Adipocyte (in vitro differentiated cells): ENCODE measurements around the gene ATR.

Experiments
- DNase-seq: peaks from one replicate; pipeline ENCODE4 v3.0.0-alpha.2; 2015; ENCODE audit warnings: low read depth
- H3K27me3 ChIP-seq: replicated peaks from 2 replicates; pipeline ENCODE4 v1.7.0; 2013; ENCODE audit warnings: mild to moderate bottlenecking, low read length, moderate library complexity; ENCODE audit not compliant: control insufficient read depth, insufficient read depth
- H3K36me3 ChIP-seq: 2 replicates; pipeline ENCODE4 v1.7.0; 2013; ENCODE audit warnings: low read length, mild to moderate bottlenecking, moderate library complexity; ENCODE audit not compliant: control insufficient read depth, insufficient read depth, severe bottlenecking
- H3K4me1 ChIP-seq: 2 replicates; pipeline ENCODE4 v1.7.0; 2013; ENCODE audit warnings: mild to moderate bottlenecking, low read length, moderate library complexity; ENCODE audit not compliant: control insufficient read depth, insufficient read depth
- H3K4me3 ChIP-seq: 2 replicates; pipeline ENCODE4 v1.7.0; 2013; ENCODE audit warnings: mild to moderate bottlenecking, low read length, moderate library complexity
- H3K9ac ChIP-seq: 2 replicates; pipeline ENCODE4 v1.7.0; 2013; ENCODE audit warnings: mild to moderate bottlenecking, low read length, moderate library complexity
- H3K9me3 ChIP-seq: 2 replicates; pipeline ENCODE4 v1.7.0; 2013; ENCODE audit warnings: mild to moderate bottlenecking, low read length, moderate library complexity; ENCODE audit not compliant: control insufficient read depth

ATR gene

DNA sequence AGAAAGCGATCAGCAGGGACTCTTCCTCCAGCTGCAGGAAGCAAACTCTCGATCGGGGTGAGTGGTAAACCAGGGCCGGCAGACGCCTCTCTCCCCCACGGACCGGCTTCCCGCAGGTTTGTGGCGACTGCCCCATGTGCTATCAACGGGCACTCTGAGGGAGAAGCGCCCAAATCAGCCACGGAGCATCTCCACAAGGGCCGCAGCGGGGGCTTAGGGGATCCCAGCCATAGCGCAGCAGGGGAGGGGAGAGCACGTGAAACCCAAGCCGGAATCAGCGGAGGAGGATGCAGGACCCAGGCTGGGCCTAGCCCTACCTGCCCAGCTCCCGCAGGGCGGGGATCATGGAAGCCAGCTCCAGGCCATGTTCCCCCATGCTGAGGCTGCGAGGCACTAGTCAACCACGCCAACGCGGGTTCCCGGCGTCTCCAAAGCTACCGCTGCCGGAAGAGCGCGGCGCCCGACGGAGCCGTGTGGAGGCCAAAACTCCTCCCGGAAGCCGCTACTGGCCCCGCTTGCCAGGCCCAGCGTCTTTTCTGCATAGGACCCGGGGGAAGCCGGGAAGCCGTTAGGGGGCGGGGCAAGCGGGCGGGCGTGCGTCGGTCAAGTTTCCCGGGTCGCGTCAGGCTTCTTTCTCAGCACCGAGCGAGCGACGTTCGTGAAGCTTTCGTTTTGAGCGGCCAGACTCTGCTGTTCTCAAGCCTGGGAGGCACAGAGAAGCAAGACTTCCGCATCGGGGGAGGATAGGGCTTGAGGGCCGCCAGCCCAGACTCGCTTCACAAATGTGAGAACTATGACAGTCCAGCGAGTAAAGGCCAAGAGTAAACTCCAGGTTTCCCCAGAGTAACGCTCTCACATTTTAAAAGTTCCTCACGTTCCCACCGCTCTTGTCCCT lies at the start of gene ATR:
ATR (minus strand) TSS at position 405 of the 895 bp plus-strand sequence; CDS start at position 376, 29 bp downstream.
- Histone ChIP-seq H3K36me3 (no peaks in the 10 kb centered on the region), H3K9ac (peak within 1 kb of the TSS; percentile 94), H3K9me3 (no peaks in the 10 kb centered on the region), H3K4me3 (peak within 1 kb of the TSS; percentile 97), H3K4me1 (peaks cover 30% of the 10 kb centered on the region), H3K27me3 (no peaks in the 10 kb centered on the region)
- DNase-seq = peak; percentile 99

DNA sequence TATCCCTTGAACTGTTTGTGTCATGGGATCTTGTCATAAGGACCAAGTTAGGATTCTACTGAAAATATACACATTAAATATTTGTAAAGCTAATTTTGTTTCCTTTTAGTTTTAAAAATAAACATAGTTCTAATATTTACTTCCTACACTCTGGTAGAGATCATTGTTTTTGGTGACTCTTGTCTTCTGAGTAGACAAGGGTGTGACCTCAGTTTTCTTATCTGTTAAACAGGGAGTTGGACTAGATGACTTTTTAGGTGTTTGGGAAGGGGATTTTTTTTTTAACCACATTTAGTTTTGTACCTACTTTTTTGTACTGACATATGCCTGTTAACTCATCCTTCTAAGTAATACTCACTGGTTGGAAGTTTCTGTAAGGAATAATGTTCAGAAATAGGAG lies 48.4 kb upstream of the ATR start:
- no peaks in the 10 kb centered on the region for H3K36me3 ChIP-seq
- no peak overlapping the region for H3K4me3 ChIP-seq
- no peaks in the 10 kb centered on the region for H3K27me3 ChIP-seq
- no peaks in the 10 kb centered on the region for H3K9me3 ChIP-seq
- no peak overlapping the region for H3K9ac ChIP-seq
- peaks cover 4% of the 10 kb centered on the region for H3K4me1 ChIP-seq
- no peak for DNase-seq

DNA sequence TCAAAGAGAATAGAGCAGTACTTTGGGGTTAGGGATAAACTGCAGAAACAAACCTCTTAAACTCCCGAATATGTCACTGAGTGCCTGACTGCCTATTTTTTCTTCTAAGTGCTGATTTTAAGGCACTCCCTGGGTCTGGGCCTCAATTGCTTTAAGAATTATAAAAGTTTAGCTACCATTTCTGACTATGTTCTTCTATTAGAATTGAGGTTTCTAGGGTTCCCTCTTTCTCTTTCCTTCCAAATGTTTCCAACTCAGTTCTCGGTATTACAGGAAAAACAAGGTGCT lies 46.6 kb upstream of the ATR start:
- Histone ChIP-seq H3K9ac (no peak overlapping the region), H3K9me3 (no peaks in the 10 kb centered on the region), H3K4me1 (peaks cover 4% of the 10 kb centered on the region), H3K27me3 (no peaks in the 10 kb centered on the region), H3K4me3 (no peak overlapping the region), H3K36me3 (no peaks in the 10 kb centered on the region)
- DNase-seq = no peak

DNA sequence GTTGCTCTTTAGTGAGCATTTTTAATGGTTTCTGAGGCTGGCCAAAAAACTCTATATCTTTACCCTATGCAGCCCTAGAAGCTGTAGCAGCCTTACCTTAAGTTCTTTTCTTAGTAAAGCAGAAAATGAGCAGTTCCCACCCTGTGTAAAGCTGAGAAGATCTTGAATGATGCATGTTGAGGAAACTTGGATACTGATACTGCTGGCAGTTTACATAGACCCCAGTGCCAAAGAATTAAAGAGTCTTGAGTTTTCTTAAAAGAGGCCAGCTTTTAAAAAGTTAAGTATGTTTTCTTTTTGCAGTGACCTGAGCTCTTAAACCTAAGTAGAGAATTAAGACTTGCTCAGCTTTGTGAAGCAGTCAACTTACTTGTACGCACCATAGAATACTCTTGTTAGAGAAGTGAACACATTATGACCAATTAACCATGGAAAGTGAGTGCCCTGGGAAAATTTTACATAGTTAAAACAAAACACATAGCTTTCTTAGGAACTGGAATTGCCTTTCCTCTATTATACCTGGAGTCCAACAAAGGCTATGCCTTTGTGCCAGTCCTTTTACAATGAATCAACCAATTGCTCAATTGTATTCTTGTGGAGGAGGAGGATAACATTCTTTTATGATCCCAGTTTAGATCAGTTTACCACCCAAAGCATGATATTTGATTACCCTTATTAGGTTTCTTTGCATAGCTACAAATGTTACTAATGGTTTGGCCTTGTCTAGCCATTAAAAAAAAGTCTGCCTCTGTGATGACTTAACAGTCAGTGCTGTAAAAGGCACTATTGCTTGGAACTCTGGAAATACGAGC lies 46.0 kb upstream of the ATR start:
- Histone ChIP-seq H3K27me3 (no peaks in the 10 kb centered on the region), H3K9ac (no peak overlapping the region), H3K4me1 (peaks cover under 1% of the 10 kb centered on the region), H3K4me3 (no peak overlapping the region), H3K9me3 (no peaks in the 10 kb centered on the region), H3K36me3 (no peaks in the 10 kb centered on the region)
- peak; percentile 20 for DNase-seq

DNA sequence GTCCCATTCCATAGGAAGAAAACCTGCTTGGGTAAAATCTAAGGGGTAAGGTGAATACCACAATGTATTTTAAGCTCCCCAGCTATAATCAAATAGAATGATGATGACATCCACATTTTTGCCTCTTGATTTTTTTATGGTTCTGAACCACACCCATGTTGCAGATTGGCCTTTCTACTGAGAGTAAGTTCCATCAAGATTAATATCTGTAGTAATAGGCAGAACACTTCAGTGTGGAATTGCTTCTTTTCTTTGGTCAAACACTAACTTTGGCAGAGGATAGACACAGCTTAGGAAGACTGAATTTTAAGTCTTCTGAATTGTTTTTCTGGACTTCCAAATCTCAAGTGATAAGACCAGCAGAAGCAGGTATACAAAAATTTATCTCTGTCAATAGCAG lies 44.7 kb upstream of the ATR start:
- DNase-seq = no peak
- Histone ChIP-seq H3K4me1 (no peaks in the 10 kb centered on the region), H3K9ac (no peak overlapping the region), H3K27me3 (no peaks in the 10 kb centered on the region), H3K4me3 (no peak overlapping the region), H3K9me3 (no peaks in the 10 kb centered on the region), H3K36me3 (no peaks in the 10 kb centered on the region)

DNA sequence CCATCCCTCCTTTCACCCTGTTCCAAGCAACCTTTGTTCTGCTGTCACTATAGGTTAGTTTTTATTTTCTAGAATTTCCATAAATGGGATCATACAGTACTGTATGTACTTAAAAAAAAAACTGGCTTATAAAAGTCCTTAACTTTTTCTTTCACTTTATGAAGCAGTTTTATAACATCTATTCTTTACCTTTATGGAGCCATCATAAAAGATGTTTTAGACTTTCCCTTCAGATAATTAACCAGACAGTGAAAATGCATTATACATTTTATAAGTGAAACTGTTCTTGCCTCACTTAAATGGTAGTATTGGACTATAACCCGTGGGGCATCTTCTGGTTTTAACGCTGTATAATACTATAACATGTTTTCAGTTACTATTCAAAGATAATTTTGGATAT lies 43.9 kb upstream of the ATR start:
- Histone ChIP-seq H3K9me3 (no peaks in the 10 kb centered on the region), H3K9ac (no peak overlapping the region), H3K4me1 (no peaks in the 10 kb centered on the region), H3K27me3 (no peaks in the 10 kb centered on the region), H3K36me3 (no peaks in the 10 kb centered on the region), H3K4me3 (no peak overlapping the region)
- no peak for DNase-seq

DNA sequence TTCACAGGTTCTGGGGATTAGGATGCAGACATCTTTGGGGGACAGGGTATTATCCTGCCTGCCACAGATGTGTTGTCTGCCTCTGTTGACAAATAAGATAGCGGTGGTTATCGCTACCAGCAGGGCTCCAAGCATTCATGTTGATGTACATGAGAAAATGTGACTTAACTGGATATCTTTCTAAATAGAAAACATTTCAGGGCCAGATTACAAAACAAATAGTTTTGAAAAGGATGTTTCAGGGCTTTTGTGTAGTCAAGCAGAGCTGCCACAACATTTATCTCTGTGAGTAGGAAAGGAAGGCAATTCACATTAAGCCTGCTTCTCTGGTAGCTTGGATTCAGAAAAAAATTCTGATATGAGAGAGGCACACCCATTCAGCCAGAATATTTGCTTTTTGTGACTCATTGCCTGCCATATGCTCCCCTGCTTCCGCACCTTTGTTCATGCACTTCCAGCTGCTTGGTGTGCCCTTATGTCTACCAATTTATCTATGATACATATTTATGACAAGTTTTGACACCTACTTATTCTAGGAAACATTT lies 40.5 kb upstream of the ATR start:
- H3K4me1 ChIP-seq = no peaks in the 10 kb centered on the region
- H3K9ac ChIP-seq = no peak overlapping the region
- no peaks in the 10 kb centered on the region for H3K9me3 ChIP-seq
- H3K4me3 ChIP-seq = no peak overlapping the region
- DNase-seq = peak; percentile 19
- no peaks in the 10 kb centered on the region for H3K36me3 ChIP-seq
- H3K27me3 ChIP-seq = no peaks in the 10 kb centered on the region

DNA sequence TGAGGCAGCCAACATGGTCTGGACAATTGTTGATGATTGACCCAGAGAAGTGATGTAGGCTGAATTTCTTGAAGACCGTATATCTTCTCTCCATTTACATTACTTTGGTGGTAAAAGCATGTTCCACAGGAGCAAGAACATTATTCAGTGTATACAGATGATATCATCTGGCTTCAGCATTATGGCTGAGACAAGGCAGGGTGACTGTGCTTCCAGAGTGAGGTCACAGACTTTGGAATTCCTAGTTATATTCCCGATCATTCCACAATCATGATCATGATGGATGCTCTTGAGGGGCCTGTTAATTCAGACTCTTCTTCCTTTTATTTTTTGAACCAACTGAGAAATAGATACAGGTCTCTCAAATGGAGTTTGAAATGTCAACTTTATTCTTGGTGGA lies 36.6 kb upstream of the ATR start:
- Histone ChIP-seq H3K4me3 (no peak overlapping the region), H3K4me1 (no peaks in the 10 kb centered on the region), H3K9ac (no peak overlapping the region), H3K9me3 (no peaks in the 10 kb centered on the region), H3K27me3 (no peaks in the 10 kb centered on the region), H3K36me3 (no peaks in the 10 kb centered on the region)
- DNase-seq = no peak

DNA sequence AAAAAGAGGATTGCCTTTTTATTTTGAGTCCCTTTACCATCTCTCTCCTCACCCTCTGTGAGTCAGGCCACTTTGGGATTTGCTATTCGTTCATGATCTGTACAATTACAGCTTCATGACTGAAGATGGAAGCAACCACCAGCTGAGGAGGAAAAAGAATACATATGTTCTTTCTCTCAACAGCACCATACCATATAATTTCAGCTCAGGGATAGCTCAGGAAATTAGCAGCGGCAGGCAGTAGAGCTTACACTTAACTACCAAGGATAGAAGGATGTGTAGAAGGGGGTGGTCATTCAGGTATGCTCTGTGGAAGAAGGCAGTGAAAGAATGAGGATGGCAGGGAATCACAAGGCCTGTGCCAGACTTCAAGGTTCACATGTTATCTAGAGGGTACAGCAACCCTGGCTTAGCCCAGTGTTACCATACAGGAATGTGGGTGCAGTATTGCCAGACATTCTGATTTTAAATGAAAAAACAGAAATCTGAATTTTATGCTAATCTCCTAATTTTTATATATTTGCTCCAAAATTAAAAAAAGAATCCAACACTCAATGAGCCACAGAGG lies 35.6 kb upstream of the ATR start:
- Histone ChIP-seq H3K4me3 (no peak overlapping the region), H3K36me3 (no peaks in the 10 kb centered on the region), H3K9me3 (no peaks in the 10 kb centered on the region), H3K9ac (no peak overlapping the region), H3K4me1 (no peaks in the 10 kb centered on the region), H3K27me3 (no peaks in the 10 kb centered on the region)
- no peak for DNase-seq

DNA sequence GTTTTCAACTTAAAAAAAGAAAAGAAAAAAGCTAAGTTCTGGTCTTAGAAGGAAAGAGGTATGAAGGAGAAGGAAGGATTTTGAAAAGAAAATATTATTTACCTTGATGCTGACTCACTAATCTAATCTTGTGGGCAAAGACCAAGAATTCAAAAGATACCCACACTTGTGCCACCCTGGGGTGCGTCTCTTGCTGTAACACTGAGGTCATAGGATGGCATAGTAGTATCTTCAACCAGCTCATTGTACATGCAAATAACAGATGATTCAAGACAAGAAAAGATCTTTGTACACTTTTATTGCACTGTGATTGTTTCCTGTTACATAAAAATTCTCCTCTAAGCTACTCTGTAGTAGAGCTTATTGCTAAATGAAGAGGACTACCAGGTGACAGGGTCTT lies 35.0 kb upstream of the ATR start:
- Histone ChIP-seq H3K4me1 (no peaks in the 10 kb centered on the region), H3K36me3 (no peaks in the 10 kb centered on the region), H3K9me3 (no peaks in the 10 kb centered on the region), H3K4me3 (no peak overlapping the region), H3K9ac (no peak overlapping the region), H3K27me3 (no peaks in the 10 kb centered on the region)
- no peak for DNase-seq

DNA sequence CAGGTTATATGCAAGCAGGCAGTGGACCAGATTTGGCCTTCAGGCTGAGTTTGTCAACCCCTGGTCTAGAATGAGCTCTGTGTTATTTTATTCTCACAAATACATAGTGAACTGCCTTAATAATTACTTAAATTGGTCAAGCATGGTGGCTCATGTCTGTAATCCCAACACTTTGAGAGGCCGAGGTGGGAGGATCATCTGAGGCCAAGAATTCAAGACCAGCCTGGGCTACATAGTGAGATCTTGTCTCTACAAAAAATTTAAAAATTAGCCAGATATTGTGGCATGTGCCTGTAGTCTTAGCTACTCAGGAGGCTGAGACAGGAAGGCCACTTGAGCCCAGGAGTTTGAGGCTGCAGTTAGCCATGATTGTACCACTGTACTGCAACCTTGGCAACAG lies 32.7 kb upstream of the ATR start:
- no peak overlapping the region for H3K9ac ChIP-seq
- H3K9me3 ChIP-seq = no peaks in the 10 kb centered on the region
- no peaks in the 10 kb centered on the region for H3K4me1 ChIP-seq
- no peaks in the 10 kb centered on the region for H3K27me3 ChIP-seq
- no peaks in the 10 kb centered on the region for H3K36me3 ChIP-seq
- DNase-seq = no peak
- H3K4me3 ChIP-seq = no peak overlapping the region
